OCI-LY7 (cell line): Measurements from ENCODE around the gene RPS24. TPM values are rescaled to one million over a fixed set of nuclear protein-coding genes. Genes with fewer than 3 reads are reported as not detected.
A peak's percentile ranks its signal among the peaks of the same experiment; 100 is the strongest.

ENCODE experiments used
- Bru-seq: library from RNA; stranded (reverse); fragments of 400-500 nt; gene quantifications from one replicate; lab custom pipeline; 2021; lab: Mats Ljungman, UMichigan
- BruChase-seq, 2 experiments: library from RNA; stranded (reverse); fragments of 400-500 nt; gene quantifications; one replicate each; lab custom pipeline; 2021; lab: Mats Ljungman, UMichigan
- BruUV-seq: library from RNA; stranded (reverse); fragments of 400-500 nt; replicated peaks from 2 replicates; lab custom pipeline; 2021; lab: Mats Ljungman, UMichigan
- CTCF ChIA-PET: fragments of 300-600 bp; sonication (Branson Sonifier 250); formaldehyde crosslinking; loops from one replicate; lab custom pipeline; 2022; ENCODE audit warnings: antibody characterized with exemption; ENCODE audit not compliant: unreplicated experiment; lab: Charles Lee
- POLR2A ChIA-PET: fragments of 300-600 bp; sonication (Branson Sonifier 250); formaldehyde crosslinking; loops from one replicate; lab custom pipeline; 2022; ENCODE audit warnings: antibody characterized with exemption; lab: Charles Lee
- DNase-seq: peaks from one replicate; pipeline ENCODE4 v3.0.0-alpha.2; 2015; ENCODE audit warnings: low spot score
- H2AFZ ChIP-seq: fragments of 200-600 bp; sonication (generic), shearing (Covaris generic); 2 replicates; pipeline ENCODE4 v1.6.1; 2014; ENCODE audit warnings: mild to moderate bottlenecking, antibody characterized with exemption, low read length, moderate library complexity
- H3K27ac ChIP-seq: fragments of 200-600 bp; sonication (generic); 2 replicates; pipeline ENCODE4 v1.5.1; 2014; ENCODE audit warnings: mixed run types, low read depth, mild to moderate bottlenecking, moderate library complexity, low read length, inconsistent platforms; ENCODE audit not compliant: poor library complexity, severe bottlenecking
- H3K36me3 ChIP-seq: fragments of 200-600 bp; sonication (generic); 2 replicates; pipeline ENCODE4 v1.6.1; 2014; ENCODE audit warnings: mild to moderate bottlenecking, antibody characterized with exemption, low read length, moderate library complexity, mixed read lengths; ENCODE audit not compliant: insufficient read depth
- H3K4me1 ChIP-seq: fragments of 200-600 bp; sonication (generic); 2 replicates; pipeline ENCODE4 v1.5.1; 2014; ENCODE audit warnings: mild to moderate bottlenecking, low read length; ENCODE audit not compliant: insufficient read depth, poor library complexity, severe bottlenecking
- H3K4me2 ChIP-seq: fragments of 200-600 bp; sonication (generic); 2 replicates; pipeline ENCODE4 v1.6.1; 2014; ENCODE audit warnings: mild to moderate bottlenecking, low read length
- H3K4me3 ChIP-seq: fragments of 200-600 bp; sonication (generic); 2 replicates; pipeline ENCODE4 v1.5.1; 2014; ENCODE audit warnings: mild to moderate bottlenecking, low read depth, low read length; ENCODE audit not compliant: poor library complexity, severe bottlenecking
- H3K79me2 ChIP-seq: fragments of 200-600 bp; sonication (generic); 2 replicates; pipeline ENCODE4 v1.6.1; 2016; ENCODE audit warnings: low read depth, mild to moderate bottlenecking, low read length, moderate library complexity, mixed read lengths; ENCODE audit not compliant: insufficient read depth
- H3K9me2 ChIP-seq: fragments of 200-600 bp; sonication (generic); 2 replicates; pipeline ENCODE4 v1.6.1; 2016; ENCODE audit warnings: mild to moderate bottlenecking, low read length, mixed read lengths; ENCODE audit not compliant: insufficient read depth
- H3K9me3 ChIP-seq: fragments of 200-600 bp; sonication (generic); 2 replicates; pipeline ENCODE4 v1.6.1; 2014; ENCODE audit warnings: mild to moderate bottlenecking, mixed run types, low read length, mixed read lengths
- H4K20me1 ChIP-seq: fragments of 200-600 bp; sonication (generic); 2 replicates; pipeline ENCODE4 v1.6.1; 2014; ENCODE audit warnings: mild to moderate bottlenecking, antibody characterized with exemption, low read length, moderate library complexity, mixed read lengths; ENCODE audit not compliant: insufficient read depth
- CTCF ChIP-seq: fragments of 200-600 bp; sonication (generic); conservative IDR thresholded peaks from 2 replicates; pipeline ENCODE4 v1.5.1; 2014; ENCODE audit warnings: mild to moderate bottlenecking, antibody characterized with exemption, low read length, moderate library complexity, mixed read lengths
- EZH2phosphoT487 ChIP-seq: fragments of 200-600 bp; sonication (generic); IDR thresholded peaks from 2 replicates; pipeline ENCODE4 v1.6.1; 2018; ENCODE audit warnings: low read depth, borderline replicate concordance, mild to moderate bottlenecking, mixed run types, antibody characterized with exemption, low read length, moderate library complexity, mixed read lengths
- intact Hi-C: fragments of 100-400 bp; cut with micrococcal nuclease; formaldehyde crosslinking; loops from one replicate; pipeline ENCODE4 v1.10.0; 2022; ENCODE audit not compliant: unreplicated experiment
- long read RNA-seq: library from polyadenylated mRNA; stranded (forward); transcript quantifications from one replicate; pipeline ENCODE4 v2.0.0, GENCODE V29; 2022
- total RNA-seq, 2 experiments: library from RNA; depleted of rRNA in 1 of 2; stranded (reverse); fragments of >200 nt in 1 of 2; shearing (Covaris generic) in 1 of 2; gene quantifications; 2 replicates each; pipeline ENCODE4 v1.2.3, GENCODE V29; 2014 to 2022

Gene RPS24
- 3,395 and 3,631 TPM in 2 replicates for total RNA-seq (2014; rRNA removed; shearing (Covaris generic))
- total RNA-seq (2022) = 2,059 and 2,387 TPM in 2 replicates
- Bru-seq, nascent RNA = percentile 98 among the genes with signal in this experiment
- percentile 98 among the genes with signal in this experiment for BruChase-seq, experiment 1, labeled RNA remaining after a 6-hour chase
- percentile 96 among the genes with signal in this experiment for BruChase-seq, experiment 2, labeled RNA remaining after a 2-hour chase
- long read RNA-seq, transcript RPS24-214 (5 exons, 634 nt) = major isoform, 217 of 290 reads
- long read RNA-seq, transcript RPS24-211 (1 exons, 2,146 nt) = minor isoform, 6 of 290 reads
- long read RNA-seq, partial matches to known transcripts = 66 of 290 reads
- long read RNA-seq, other reads (novel, unspliced or antisense) = 0 of 290 reads

- peaks cover 48% of the 10 kb centered on the region for H3K36me3 ChIP-seq
- ChIA-PET POLR2A (interaction anchor here (0.8 to 1.2 kb wide), 2 partner anchors 13 to 44 kb away, joined by 3 read pairs; no protein-coding TSS in a partner anchor), CTCF (interaction anchor here (0.6 kb wide), 2 partner anchors 28 to 218 kb away, joined by 4 to 6 read pairs; no protein-coding TSS in a partner anchor)
- intact Hi-C loops = loop anchor here (5.0 kb wide), 1 partner anchor 1103 kb away; no protein-coding TSS in a partner anchor
- H2AFZ ChIP-seq = peak within 1 kb of the TSS; percentile 79
- no peaks in the 10 kb centered on the region for H3K9me3 ChIP-seq
- no TSS peak for BruUV-seq
- H3K79me2 ChIP-seq = peaks cover 57% of the 10 kb centered on the region
- DNase-seq = peak; percentile 98
- H3K4me2 ChIP-seq = peak within 1 kb of the TSS; percentile 94
- peak within 1 kb of the TSS; percentile 57 for H3K27ac ChIP-seq
- no peaks in the 10 kb centered on the region for H3K9me2 ChIP-seq
- H4K20me1 ChIP-seq = peaks cover 44% of the 10 kb centered on the region
- TF ChIP-seq CTCF (no peak), EZH2phosphoT487 (no peak)
- H3K4me1 ChIP-seq = peaks cover 49% of the 10 kb centered on the region
- peak within 1 kb of the TSS; percentile 85 for H3K4me3 ChIP-seq
These were observed at the start of gene RPS24 for GRCh38 chr10:78033637-78034470. Gene RPS24 (plus strand): TSS chr10:78033863. CDS start chr10:78033902, 39 bp downstream.

- no peak for DNase-seq
- ChIA-PET CTCF (no interaction called here), POLR2A (no interaction called here)
- Histone ChIP-seq H3K79me2 (no peaks in the 10 kb centered on the region), H3K27ac (no peak overlapping the region), H3K4me3 (no peak overlapping the region), H2AFZ (no peak overlapping the region), H3K4me2 (no peak overlapping the region), H3K9me3 (no peaks in the 10 kb centered on the region), H4K20me1 (no peaks in the 10 kb centered on the region), H3K9me2 (no peaks in the 10 kb centered on the region), H3K4me1 (no peaks in the 10 kb centered on the region), H3K36me3 (peaks cover 97% of the 10 kb centered on the region)
- BruUV-seq = no TSS peak
- intact Hi-C loops = no loop called here
- TF ChIP-seq EZH2phosphoT487 (no peak), CTCF (no peak)
These were observed 48.7 kb upstream of the RPS24 start for GRCh38 chr10:77984986-77985385.
